Cerebellar nuclear complex (tissue), 1 donor: Measurements from ENCODE around the gene AP2M1.

Source experiments
- DNase-seq, 2 experiments: peaks; one replicate each; lab custom pipeline; 2025; lab: John Stamatoyannopoulos, UW

The AP2M1 gene

GRCh38 chr3:184180165-184180564, 5.5 kb downstream of the AP2M1 start:
- no peak for DNase-seq

GRCh38 chr3:184181596-184181995, 6.9 kb downstream of the AP2M1 start:
- DNase-seq = no peak

- DNase-seq = no peak
Measured at GRCh38 chr3:184183679-184184078, 9.0 kb downstream of the AP2M1 start.

GRCh38 chr3:184184546-184185230, 10.0 kb downstream of the AP2M1 start:
- DNase-seq = no peak

- DNase-seq = peak; percentile 83 to 94
Measured at GRCh38 chr3:184185461-184186183, 11.0 kb downstream of the AP2M1 start.

- no peak for DNase-seq
Measured at GRCh38 chr3:184186184-184186901, 11.7 kb downstream of the AP2M1 start, which contains the start of gene ABCF3. TSS of gene ABCF3 (plus strand) at chr3:184186199. CDS start at chr3:184186208, 9 bp downstream.

GRCh38 chr3:184186902-184187207, 12.2 kb downstream of the AP2M1 start:
- no peak for DNase-seq

- no peak for DNase-seq
Measured at GRCh38 chr3:184188080-184188479, 13.4 kb downstream of the AP2M1 start.

- no peak for DNase-seq
Measured at GRCh38 chr3:184189421-184189820, 14.8 kb downstream of the AP2M1 start.

GRCh38 chr3:184192889-184193288, 18.2 kb downstream of the AP2M1 start:
- no peak for DNase-seq

- DNase-seq = no peak
Measured at GRCh38 chr3:184193991-184194539, 19.4 kb downstream of the AP2M1 start.

- DNase-seq = no peak
Measured at GRCh38 chr3:184196536-184196935, 21.9 kb downstream of the AP2M1 start.

- no peak for DNase-seq
Measured at GRCh38 chr3:184198509-184198908, 23.9 kb downstream of the AP2M1 start.

- DNase-seq = no peak
Measured at GRCh38 chr3:184200825-184201224, 26.2 kb downstream of the AP2M1 start.

GRCh38 chr3:184203526-184203925, 28.9 kb downstream of the AP2M1 start:
- DNase-seq = no peak

GRCh38 chr3:184209146-184209923, 34.7 kb downstream of the AP2M1 start:
- DNase-seq = no peak

- DNase-seq = no peak
Measured at GRCh38 chr3:184211297-184211696, 36.6 kb downstream of the AP2M1 start.

GRCh38 chr3:184211718-184212117, 37.1 kb downstream of the AP2M1 start:
- no peak for DNase-seq

- no peak for DNase-seq
Measured at GRCh38 chr3:184218814-184219213, 44.2 kb downstream of the AP2M1 start.

GRCh38 chr3:184222521-184222920, 47.9 kb downstream of the AP2M1 start:
- no peak for DNase-seq

- DNase-seq = no peak
Measured at GRCh38 chr3:184223946-184224345, 49.3 kb downstream of the AP2M1 start.

GRCh38 chr3:184227481-184227935, 52.9 kb downstream of the AP2M1 start:
- no peak for DNase-seq
